ENCODE results near the gene GPR12.
"Not testable (repeated sequence)": the region's sequence is repeated elsewhere in the genome, so short reads cannot be mapped to it uniquely, and the experiment has no call there.

The GPR12 gene

GRCh38 chr13:26747706-26748105 is 12.9 kb downstream of the GPR12 start:
- DNase-seq, result no peak

- no peak for DNase-seq
Observed at GRCh38 chr13:26743971-26744370, 16.6 kb downstream of the GPR12 start.

- no peak for DNase-seq
Observed at GRCh38 chr13:26742691-26743358, 17.8 kb downstream of the GPR12 start.

- DNase-seq, result no peak
Observed at GRCh38 chr13:26735677-26736076, 24.9 kb downstream of the GPR12 start.

GRCh38 chr13:26727633-26728032 is 33.0 kb downstream of the GPR12 start:
- DNase-seq, result no peak

- no peak for DNase-seq
Observed at GRCh38 chr13:26727122-26727521, 33.5 kb downstream of the GPR12 start.

- DNase-seq, result no peak
Observed at GRCh38 chr13:26726684-26727083, 33.9 kb downstream of the GPR12 start.

GRCh38 chr13:26723620-26724019 is 37.0 kb downstream of the GPR12 start:
- not testable (repeated sequence) for DNase-seq

GRCh38 chr13:26722321-26722720 is 38.3 kb downstream of the GPR12 start:
- no peak for DNase-seq

GRCh38 chr13:26721251-26722121 is 39.1 kb downstream of the GPR12 start:
- no peak for DNase-seq

GRCh38 chr13:26719356-26719945 is 41.1 kb downstream of the GPR12 start:
- DNase-seq, result no peak

GRCh38 chr13:26718872-26719271 is 41.7 kb downstream of the GPR12 start:
- no peak for DNase-seq

GRCh38 chr13:26718146-26718545 is 42.4 kb downstream of the GPR12 start:
- no peak for DNase-seq

GRCh38 chr13:26716984-26717383 is 43.6 kb downstream of the GPR12 start:
- no peak for DNase-seq

GRCh38 chr13:26713341-26713740 is 47.2 kb downstream of the GPR12 start:
- no peak for DNase-seq

GRCh38 chr13:26711211-26711610 is 49.4 kb downstream of the GPR12 start:
- DNase-seq, result no peak

GRCh38 chr13:26710166-26710565 is 50.4 kb downstream of the GPR12 start:
- no peak for DNase-seq

- no peak for DNase-seq
Observed at GRCh38 chr13:26709461-26709860, 51.1 kb downstream of the GPR12 start.

GRCh38 chr13:26708007-26708297 is 52.6 kb downstream of the GPR12 start:
- DNase-seq, result no peak

GRCh38 chr13:26707122-26708006 is 53.2 kb downstream of the GPR12 start:
- no peak for DNase-seq

GRCh38 chr13:26706381-26706780 is 54.2 kb downstream of the GPR12 start:
- no peak for DNase-seq

- DNase-seq, result no peak
Observed at GRCh38 chr13:26705536-26705935, 55.0 kb downstream of the GPR12 start.
